A673 (cell line): ENCODE data around the gene PLPP1. TPM values are rescaled to one million over a fixed set of nuclear protein-coding genes. Genes with fewer than 3 reads are reported as not detected.

Experiments used
- BruUV-seq: library from RNA; stranded (reverse); fragments of 400-500 nt; replicated peaks from 2 replicates; lab custom pipeline; 2021; lab: Mats Ljungman, UMichigan
- CTCF ChIA-PET: fragments of 300-600 bp; sonication (Branson Sonifier 250); formaldehyde crosslinking; loops from one replicate; lab custom pipeline; 2022; ENCODE audit warnings: antibody characterized with exemption; lab: Charles Lee
- POLR2A ChIA-PET: fragments of 300-600 bp; sonication (Branson Sonifier 250); formaldehyde crosslinking; loops from one replicate; lab custom pipeline; 2022; ENCODE audit warnings: antibody characterized with exemption; ENCODE audit not compliant: low non-redundant PET; lab: Charles Lee
- DNase-seq: peaks from one replicate; pipeline ENCODE4 v3.0.0-alpha.2; 2015; ENCODE audit warnings: low spot score
- H3K27ac ChIP-seq: fragments of 200-600 bp; sonication (generic); 2 replicates; pipeline ENCODE4 v1.5.1; 2016; ENCODE audit warnings: mixed run types, low read depth, mild to moderate bottlenecking, mixed read lengths, antibody characterized with exemption, low read length; ENCODE audit not compliant: poor library complexity, severe bottlenecking
- H3K27me3 ChIP-seq: fragments of 200-600 bp; sonication (generic); replicated peaks from 2 replicates; pipeline ENCODE4 v1.6.1; 2017; ENCODE audit warnings: mixed run types, low read depth, mild to moderate bottlenecking, mixed read lengths, antibody characterized with exemption, low read length; ENCODE audit not compliant: insufficient read depth, poor library complexity
- H3K36me3 ChIP-seq: fragments of 200-600 bp; sonication (generic); 2 replicates; pipeline ENCODE4 v1.6.1; 2016; ENCODE audit warnings: mixed run types, mild to moderate bottlenecking, mixed read lengths, antibody characterized with exemption, low read length; ENCODE audit not compliant: insufficient read depth, poor library complexity, severe bottlenecking
- H3K4me1 ChIP-seq: fragments of 200-600 bp; sonication (generic); 2 replicates; pipeline ENCODE4 v1.6.1; 2017; ENCODE audit warnings: mixed run types, mild to moderate bottlenecking, mixed read lengths, antibody characterized with exemption, low read length; ENCODE audit not compliant: insufficient read depth, poor library complexity, severe bottlenecking
- H3K4me3 ChIP-seq: fragments of 200-600 bp; sonication (generic); 2 replicates; pipeline ENCODE4 v1.5.1; 2016; ENCODE audit warnings: low read depth, mixed run types, mild to moderate bottlenecking, mixed read lengths, low read length; ENCODE audit not compliant: poor library complexity, severe bottlenecking
- H3K9me3 ChIP-seq: fragments of 200-600 bp; sonication (generic); 2 replicates; pipeline ENCODE4 v1.6.1; 2016; ENCODE audit warnings: mixed run types, low read depth, mild to moderate bottlenecking, mixed read lengths, antibody characterized with exemption, low read length; ENCODE audit not compliant: poor library complexity, severe bottlenecking
- CTCF ChIP-seq: fragments of 300-800, 200-600 bp; sonication (generic); conservative IDR thresholded peaks from 2 replicates; pipeline ENCODE4 v1.5.1; 2017; ENCODE audit warnings: low read depth, mild to moderate bottlenecking, antibody characterized with exemption, low read length, moderate library complexity, mixed read lengths
- EZH2 ChIP-seq: fragments of 200-600 bp; sonication (generic); IDR thresholded peaks from 2 replicates; pipeline ENCODE4 v1.6.1; 2017; ENCODE audit warnings: borderline replicate concordance, low read depth, mild to moderate bottlenecking, mixed read lengths, antibody characterized with exemption, low read length; ENCODE audit not compliant: poor library complexity, severe bottlenecking
- intact Hi-C: fragments of 100-400 bp; cut with micrococcal nuclease; formaldehyde crosslinking; loops from one replicate; pipeline ENCODE4 v1.10.0; 2022; ENCODE audit not compliant: unreplicated experiment
- total RNA-seq: library from RNA; stranded (reverse); gene quantifications from 2 replicates; pipeline ENCODE4 v1.2.3, GENCODE V29; 2021

The PLPP1 gene
- total RNA-seq, 1 experiment from 2014 or later = 6.7 TPM

GRCh38 chr5:55535199-55535905 lies 588 bp upstream of the PLPP1 start:
- CTCF ChIA-PET = interaction anchor here (0.5 kb wide), 1 partner anchor 1515 kb away, joined by 7 read pairs; no protein-coding TSS in a partner anchor

GRCh38 chr5:55533521-55534435 lies 986 bp downstream of the PLPP1 start:
- intact Hi-C loops = no loop called here
- BruUV-seq = TSS peak; percentile 31
- Histone ChIP-seq H3K27ac (peak overlapping the region; percentile 73), H3K4me1 (peaks cover 13% of the 10 kb centered on the region), H3K4me3 (peak overlapping the region; percentile 78), H3K27me3 (no peaks in the 10 kb centered on the region), H3K36me3 (no peaks in the 10 kb centered on the region), H3K9me3 (no peaks in the 10 kb centered on the region)
- POLR2A ChIA-PET = no interaction called here
- CTCF ChIA-PET = no interaction called here
- TF ChIP-seq EZH2 = no peak
- no peak for TF ChIP-seq CTCF
- DNase-seq = peak; percentile 60

More at GRCh38 chr5:55535199-55535905, 588 bp upstream of the PLPP1 start:
- TF ChIP-seq EZH2 = no peak
- no peak for TF ChIP-seq CTCF
- no peaks in the 10 kb centered on the region for H3K9me3 ChIP-seq
- peak overlapping the region; percentile 78 for H3K4me3 ChIP-seq
- intact Hi-C loops = no loop called here
- POLR2A ChIA-PET = no interaction called here
- no TSS peak for BruUV-seq
- H3K36me3 ChIP-seq = no peaks in the 10 kb centered on the region
- H3K27ac ChIP-seq = peak overlapping the region; percentile 73
- peaks cover 13% of the 10 kb centered on the region for H3K4me1 ChIP-seq
- DNase-seq = no peak
- no peaks in the 10 kb centered on the region for H3K27me3 ChIP-seq

- no peak for DNase-seq
- Histone ChIP-seq H3K4me1 (peaks cover 13% of the 10 kb centered on the region), H3K36me3 (no peaks in the 10 kb centered on the region), H3K27ac (no peak overlapping the region), H3K27me3 (no peaks in the 10 kb centered on the region), H3K4me3 (no peak overlapping the region), H3K9me3 (no peaks in the 10 kb centered on the region)
- CTCF ChIA-PET = no interaction called here
- POLR2A ChIA-PET = no interaction called here
- no TSS peak for BruUV-seq
- TF ChIP-seq EZH2 = no peak
- TF ChIP-seq CTCF = no peak
- intact Hi-C loops = no loop called here
Observed at GRCh38 chr5:55530669-55531068, 4.1 kb downstream of the PLPP1 start.
